Measurements from ENCODE around the gene MORC4.

MORC4 gene

GRCh38 chrX:106952988-106953387 is 47.0 kb downstream of the MORC4 start:
- H3K9ac ChIP-seq (ENCODE audit: low read depth, low read length) = no peak overlapping the region
- H3K27ac ChIP-seq (ENCODE audit: low read depth, low read length) = no peak overlapping the region
- H3K27me3 ChIP-seq (ENCODE audit: control insufficient read depth, insufficient read depth, low read length) = no peaks in the 10 kb centered on the region; the same call in 1 of the 2 replicates
- no peak overlapping the region for H3K4me3 ChIP-seq (ENCODE audit: low read depth, low read length)
- H3K36me3 ChIP-seq (ENCODE audit: control insufficient read depth, insufficient read depth, low read length) = peaks cover 20% of the 10 kb centered on the region; the same call in 1 of the 2 replicates
- H3K9me3 ChIP-seq (ENCODE audit: control insufficient read depth, insufficient read depth, low read length) = no peaks in the 10 kb centered on the region
- no peaks in the 10 kb centered on the region for H3K4me1 ChIP-seq (ENCODE audit: control insufficient read depth, insufficient read depth, low read length)

DNA sequence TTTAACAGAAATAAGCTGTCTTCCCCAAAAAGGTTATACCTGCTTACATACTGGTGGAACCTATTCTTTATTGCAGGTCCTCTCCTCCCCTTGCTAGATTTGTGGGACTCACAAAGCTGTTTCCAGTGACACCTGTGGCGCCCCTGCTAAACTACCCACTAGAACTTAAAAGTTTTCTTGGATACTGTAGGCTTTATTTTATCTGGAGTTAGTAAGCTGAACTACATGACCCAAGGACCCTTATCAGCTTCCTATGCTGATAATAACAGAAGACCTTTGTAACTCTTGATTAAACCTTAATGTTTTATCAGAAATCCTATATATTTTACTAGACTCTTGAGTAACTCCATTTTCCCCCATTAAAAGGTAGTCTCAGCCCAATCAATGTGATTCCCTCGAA is 47.5 kb downstream of the MORC4 start:
- H3K4me3 ChIP-seq (ENCODE audit: low read depth, low read length) = no peak overlapping the region
- H3K36me3 ChIP-seq (ENCODE audit: control insufficient read depth, insufficient read depth, low read length) = peaks cover 16% of the 10 kb centered on the region; the same call in 1 of the 2 replicates
- no peaks in the 10 kb centered on the region for H3K4me1 ChIP-seq (ENCODE audit: control insufficient read depth, insufficient read depth, low read length)
- no peak overlapping the region for H3K27ac ChIP-seq (ENCODE audit: low read depth, low read length)
- no peak overlapping the region for H3K9ac ChIP-seq (ENCODE audit: low read depth, low read length)
- H3K9me3 ChIP-seq (ENCODE audit: control insufficient read depth, insufficient read depth, low read length) = no peaks in the 10 kb centered on the region
- no peaks in the 10 kb centered on the region; the same call in 1 of the 2 replicates for H3K27me3 ChIP-seq (ENCODE audit: control insufficient read depth, insufficient read depth, low read length)

- Histone ChIP-seq H3K9ac (ENCODE audit: low read depth, low read length) (no peak overlapping the region), H3K36me3 (ENCODE audit: control insufficient read depth, insufficient read depth, low read length) (0 out of 2 replicates have a peak, but pooled peaks cover 15% of the 10 kb centered on the region), H3K27ac (ENCODE audit: low read depth, low read length) (no peak overlapping the region), H3K4me1 (ENCODE audit: control insufficient read depth, insufficient read depth, low read length) (no peaks in the 10 kb centered on the region), H3K27me3 (ENCODE audit: control insufficient read depth, insufficient read depth, low read length) (no peaks in the 10 kb centered on the region; the same call in 1 of the 2 replicates), H3K9me3 (ENCODE audit: control insufficient read depth, insufficient read depth, low read length) (no peaks in the 10 kb centered on the region), H3K4me3 (ENCODE audit: low read depth, low read length) (no peak overlapping the region)
These were observed 47.9 kb downstream of the MORC4 start for GRCh38 chrX:106952089-106952488.

DNA sequence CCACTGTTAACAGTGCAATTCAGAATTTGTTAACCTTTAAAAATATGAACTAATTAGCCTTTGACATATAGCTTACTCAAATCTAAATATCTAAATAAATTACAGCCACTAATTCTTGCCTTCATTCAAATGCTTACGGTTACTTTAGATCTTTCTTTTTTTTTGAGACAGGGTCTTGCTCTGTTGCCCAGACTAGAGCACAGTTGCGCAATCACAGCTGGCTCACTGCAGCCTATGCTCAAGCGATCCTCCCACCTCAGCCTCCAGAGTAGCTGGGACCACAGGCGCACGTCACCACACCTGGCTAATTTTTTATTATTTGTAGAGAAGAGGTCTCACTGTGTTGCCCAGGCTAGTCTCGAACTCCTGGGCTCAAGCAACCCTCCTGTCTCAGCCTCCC is 48.8 kb downstream of the MORC4 start:
- Histone ChIP-seq H3K9me3 (ENCODE audit: control insufficient read depth, insufficient read depth, low read length) (no peaks in the 10 kb centered on the region), H3K4me3 (ENCODE audit: low read depth, low read length) (no peak overlapping the region), H3K36me3 (ENCODE audit: control insufficient read depth, insufficient read depth, low read length) (0 out of 2 replicates have a peak, but pooled peaks cover 15% of the 10 kb centered on the region), H3K27me3 (ENCODE audit: control insufficient read depth, insufficient read depth, low read length) (no peaks in the 10 kb centered on the region; the same call in 1 of the 2 replicates), H3K27ac (ENCODE audit: low read depth, low read length) (no peak overlapping the region), H3K9ac (ENCODE audit: low read depth, low read length) (no peak overlapping the region), H3K4me1 (ENCODE audit: control insufficient read depth, insufficient read depth, low read length) (no peaks in the 10 kb centered on the region)

DNA sequence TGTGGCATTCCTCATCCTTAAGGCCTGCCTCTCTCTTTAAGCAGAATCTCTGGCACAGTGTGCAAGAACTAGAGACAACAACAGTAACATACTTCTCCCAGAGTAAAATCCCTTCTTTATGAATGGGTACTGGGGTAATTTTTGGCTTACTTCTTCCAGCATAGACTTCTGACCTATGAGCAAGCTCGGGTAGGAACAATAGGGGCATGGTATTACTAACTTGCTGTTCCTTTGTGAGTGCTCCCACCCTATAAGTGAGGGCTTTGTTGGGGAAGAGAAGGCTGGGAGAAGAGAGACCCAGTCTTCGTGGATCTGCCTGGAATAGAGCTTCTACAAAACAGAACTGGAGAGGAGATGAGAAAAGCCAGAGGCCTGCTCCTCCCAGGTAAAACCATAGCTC is 49.6 kb downstream of the MORC4 start:
- Histone ChIP-seq H3K36me3 (ENCODE audit: control insufficient read depth, insufficient read depth, low read length) (0 out of 2 replicates have a peak, but pooled peaks cover 10% of the 10 kb centered on the region), H3K27ac (ENCODE audit: low read depth, low read length) (no peak overlapping the region), H3K9me3 (ENCODE audit: control insufficient read depth, insufficient read depth, low read length) (no peaks in the 10 kb centered on the region), H3K4me3 (ENCODE audit: low read depth, low read length) (no peak overlapping the region), H3K9ac (ENCODE audit: low read depth, low read length) (no peak overlapping the region), H3K27me3 (ENCODE audit: control insufficient read depth, insufficient read depth, low read length) (no peaks in the 10 kb centered on the region; the same call in 1 of the 2 replicates), H3K4me1 (ENCODE audit: control insufficient read depth, insufficient read depth, low read length) (no peaks in the 10 kb centered on the region)

GRCh38 chrX:106949366-106949765 is 50.6 kb downstream of the MORC4 start:
- H3K9ac ChIP-seq (ENCODE audit: low read depth, low read length) = no peak overlapping the region
- H3K36me3 ChIP-seq (ENCODE audit: control insufficient read depth, insufficient read depth, low read length) = 0 out of 2 replicates have a peak, but pooled peaks cover 5% of the 10 kb centered on the region
- no peaks in the 10 kb centered on the region for H3K4me1 ChIP-seq (ENCODE audit: control insufficient read depth, insufficient read depth, low read length)
- no peak overlapping the region for H3K27ac ChIP-seq (ENCODE audit: low read depth, low read length)
- H3K9me3 ChIP-seq (ENCODE audit: control insufficient read depth, insufficient read depth, low read length) = no peaks in the 10 kb centered on the region
- no peaks in the 10 kb centered on the region; the same call in 1 of the 2 replicates for H3K27me3 ChIP-seq (ENCODE audit: control insufficient read depth, insufficient read depth, low read length)
- no peak overlapping the region for H3K4me3 ChIP-seq (ENCODE audit: low read depth, low read length)

- no peaks in the 10 kb centered on the region for H3K36me3 ChIP-seq (ENCODE audit: control insufficient read depth, insufficient read depth, low read length)
- H3K4me3 ChIP-seq (ENCODE audit: low read depth, low read length) = no peak overlapping the region
- H3K9me3 ChIP-seq (ENCODE audit: control insufficient read depth, insufficient read depth, low read length) = no peaks in the 10 kb centered on the region
- no peaks in the 10 kb centered on the region for H3K4me1 ChIP-seq (ENCODE audit: control insufficient read depth, insufficient read depth, low read length)
- H3K27me3 ChIP-seq (ENCODE audit: control insufficient read depth, insufficient read depth, low read length) = no peaks in the 10 kb centered on the region; the same call in 1 of the 2 replicates
- H3K9ac ChIP-seq (ENCODE audit: low read depth, low read length) = no peak overlapping the region
- H3K27ac ChIP-seq (ENCODE audit: low read depth, low read length) = no peak overlapping the region
These were observed 51.4 kb downstream of the MORC4 start for GRCh38 chrX:106948641-106949040.

GRCh38 chrX:106946464-106946863 is 53.5 kb downstream of the MORC4 start:
- H3K4me1 ChIP-seq (ENCODE audit: control insufficient read depth, insufficient read depth, low read length) = no peaks in the 10 kb centered on the region
- H3K27me3 ChIP-seq (ENCODE audit: control insufficient read depth, insufficient read depth, low read length) = no peaks in the 10 kb centered on the region; the same call in none of the 2 replicates
- H3K9ac ChIP-seq (ENCODE audit: low read depth, low read length) = no peak overlapping the region
- H3K9me3 ChIP-seq (ENCODE audit: control insufficient read depth, insufficient read depth, low read length) = no peaks in the 10 kb centered on the region
- H3K4me3 ChIP-seq (ENCODE audit: low read depth, low read length) = no peak overlapping the region
- H3K27ac ChIP-seq (ENCODE audit: low read depth, low read length) = no peak overlapping the region
- peaks cover 10% of the 10 kb centered on the region for H3K36me3 ChIP-seq (ENCODE audit: control insufficient read depth, insufficient read depth, low read length)

- H3K9me3 ChIP-seq (ENCODE audit: control insufficient read depth, insufficient read depth, low read length) = no peaks in the 10 kb centered on the region
- no peaks in the 10 kb centered on the region; the same call in 1 of the 2 replicates for H3K27me3 ChIP-seq (ENCODE audit: control insufficient read depth, insufficient read depth, low read length)
- no peak overlapping the region for H3K9ac ChIP-seq (ENCODE audit: low read depth, low read length)
- H3K36me3 ChIP-seq (ENCODE audit: control insufficient read depth, insufficient read depth, low read length) = peaks cover 16% of the 10 kb centered on the region
- H3K4me3 ChIP-seq (ENCODE audit: low read depth, low read length) = no peak overlapping the region
- H3K27ac ChIP-seq (ENCODE audit: low read depth, low read length) = no peak overlapping the region
- no peaks in the 10 kb centered on the region for H3K4me1 ChIP-seq (ENCODE audit: control insufficient read depth, insufficient read depth, low read length)
These were observed 59.9 kb downstream of the MORC4 start for GRCh38 chrX:106940068-106940467.

- no peaks in the 10 kb centered on the region for H3K4me1 ChIP-seq (ENCODE audit: control insufficient read depth, insufficient read depth, low read length)
- no peak overlapping the region for H3K27ac ChIP-seq (ENCODE audit: low read depth, low read length)
- H3K9ac ChIP-seq (ENCODE audit: low read depth, low read length) = no peak overlapping the region
- H3K27me3 ChIP-seq (ENCODE audit: control insufficient read depth, insufficient read depth, low read length) = no peaks in the 10 kb centered on the region; the same call in 1 of the 2 replicates
- H3K36me3 ChIP-seq (ENCODE audit: control insufficient read depth, insufficient read depth, low read length) = peaks cover 16% of the 10 kb centered on the region
- no peak overlapping the region for H3K4me3 ChIP-seq (ENCODE audit: low read depth, low read length)
- H3K9me3 ChIP-seq (ENCODE audit: control insufficient read depth, insufficient read depth, low read length) = no peaks in the 10 kb centered on the region
These were observed 60.4 kb downstream of the MORC4 start for GRCh38 chrX:106939566-106939965.

DNA sequence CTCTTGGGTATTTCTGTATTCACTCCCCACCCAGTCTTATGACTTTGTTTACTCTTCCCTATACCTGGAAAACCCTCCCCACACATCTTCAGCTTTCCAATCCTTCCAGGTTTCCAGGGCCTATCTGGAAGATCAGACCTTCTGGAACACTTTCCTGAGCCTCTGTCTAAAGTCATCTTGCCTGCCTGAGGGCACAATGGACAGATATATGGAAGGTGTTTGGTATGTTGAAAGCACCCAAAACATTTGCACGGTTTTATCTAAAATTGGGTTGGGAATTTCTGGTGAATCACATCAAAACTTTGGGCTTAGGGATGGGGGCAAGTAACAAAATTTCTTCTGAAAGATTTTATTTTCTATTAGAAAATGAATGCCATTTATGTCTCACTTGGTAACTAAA is 63.8 kb downstream of the MORC4 start:
- Histone ChIP-seq H3K4me1 (ENCODE audit: control insufficient read depth, insufficient read depth, low read length) (no peaks in the 10 kb centered on the region), H3K27ac (ENCODE audit: low read depth, low read length) (no peak overlapping the region), H3K27me3 (ENCODE audit: control insufficient read depth, insufficient read depth, low read length) (no peaks in the 10 kb centered on the region), H3K4me3 (ENCODE audit: low read depth, low read length) (no peak overlapping the region), H3K36me3 (ENCODE audit: control insufficient read depth, insufficient read depth, low read length) (peaks cover 4% of the 10 kb centered on the region; the same call in 1 of the 2 replicates), H3K9me3 (ENCODE audit: control insufficient read depth, insufficient read depth, low read length) (no peaks in the 10 kb centered on the region), H3K9ac (ENCODE audit: low read depth, low read length) (no peak overlapping the region)

Measured in HUES48 (cell line).